GM12872 (cell line): ENCODE results near the gene NINL.

Source experiments
- TF ChIP-seq, protein P1 (sequence below): IDR thresholded peaks from 3 replicates; pipeline ENCODE4 v1.5.1; 2011; ENCODE audit warnings: low read depth, mild to moderate bottlenecking, low read length, moderate library complexity; ENCODE audit not compliant: insufficient read depth

Gene NINL

DNA sequence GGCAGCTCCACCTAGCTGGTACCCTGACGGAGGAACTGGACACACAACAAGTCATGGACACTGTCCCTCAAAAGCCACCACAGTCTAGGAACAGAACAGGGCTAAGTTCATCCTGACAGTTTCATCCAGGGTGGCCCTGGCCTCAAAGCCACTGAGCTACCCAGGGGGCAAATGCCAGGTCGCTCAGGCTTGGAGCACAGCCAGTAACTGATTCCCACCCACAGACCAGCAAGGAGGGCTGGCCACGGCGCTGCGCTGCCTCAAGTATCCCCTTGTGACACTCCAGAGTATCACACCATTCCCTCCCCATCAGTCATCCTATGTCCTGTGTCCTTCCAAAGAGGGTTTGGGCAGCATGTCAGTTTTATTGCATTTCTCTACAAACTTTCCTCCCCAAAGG is 105.7 kb downstream of the NINL start:
- TF ChIP-seq, protein P1, sequence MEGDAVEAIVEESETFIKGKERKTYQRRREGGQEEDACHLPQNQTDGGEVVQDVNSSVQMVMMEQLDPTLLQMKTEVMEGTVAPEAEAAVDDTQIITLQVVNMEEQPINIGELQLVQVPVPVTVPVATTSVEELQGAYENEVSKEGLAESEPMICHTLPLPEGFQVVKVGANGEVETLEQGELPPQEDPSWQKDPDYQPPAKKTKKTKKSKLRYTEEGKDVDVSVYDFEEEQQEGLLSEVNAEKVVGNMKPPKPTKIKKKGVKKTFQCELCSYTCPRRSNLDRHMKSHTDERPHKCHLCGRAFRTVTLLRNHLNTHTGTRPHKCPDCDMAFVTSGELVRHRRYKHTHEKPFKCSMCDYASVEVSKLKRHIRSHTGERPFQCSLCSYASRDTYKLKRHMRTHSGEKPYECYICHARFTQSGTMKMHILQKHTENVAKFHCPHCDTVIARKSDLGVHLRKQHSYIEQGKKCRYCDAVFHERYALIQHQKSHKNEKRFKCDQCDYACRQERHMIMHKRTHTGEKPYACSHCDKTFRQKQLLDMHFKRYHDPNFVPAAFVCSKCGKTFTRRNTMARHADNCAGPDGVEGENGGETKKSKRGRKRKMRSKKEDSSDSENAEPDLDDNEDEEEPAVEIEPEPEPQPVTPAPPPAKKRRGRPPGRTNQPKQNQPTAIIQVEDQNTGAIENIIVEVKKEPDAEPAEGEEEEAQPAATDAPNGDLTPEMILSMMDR: no peak

- TF ChIP-seq, protein P1: no peak
Observed at GRCh38 chr20:25478889-25479568, 106.3 kb downstream of the NINL start.

- TF ChIP-seq, protein P1: no peak
Observed at GRCh38 chr20:25477014-25477882, 108.1 kb downstream of the NINL start.

- TF ChIP-seq, protein P1: no peak
Observed at GRCh38 chr20:25476106-25477013, 109.0 kb downstream of the NINL start.

DNA sequence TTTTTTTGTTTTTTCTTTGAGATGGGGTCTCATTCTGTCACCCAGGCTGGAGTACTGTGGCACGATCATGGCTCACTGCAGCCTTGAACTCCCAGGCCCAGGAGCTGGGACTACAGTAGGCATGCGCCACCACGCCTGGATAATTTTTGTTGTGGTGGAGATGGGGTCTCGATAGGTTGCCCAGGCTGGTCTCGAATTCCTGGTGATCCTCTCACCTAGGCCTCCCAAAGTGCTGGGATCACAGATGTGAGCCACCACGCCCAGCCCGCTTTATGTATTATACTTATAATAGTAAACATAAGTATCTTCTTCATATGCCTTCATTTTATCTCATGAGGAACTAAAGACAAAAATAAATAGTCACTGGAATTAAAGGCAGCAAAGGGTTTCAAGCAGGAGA is 114.3 kb downstream of the NINL start:
- TF ChIP-seq, protein P1: no peak

- TF ChIP-seq, protein P1: peak; percentile 78
Observed at GRCh38 chr20:25470045-25470444, 115.3 kb downstream of the NINL start.

DNA sequence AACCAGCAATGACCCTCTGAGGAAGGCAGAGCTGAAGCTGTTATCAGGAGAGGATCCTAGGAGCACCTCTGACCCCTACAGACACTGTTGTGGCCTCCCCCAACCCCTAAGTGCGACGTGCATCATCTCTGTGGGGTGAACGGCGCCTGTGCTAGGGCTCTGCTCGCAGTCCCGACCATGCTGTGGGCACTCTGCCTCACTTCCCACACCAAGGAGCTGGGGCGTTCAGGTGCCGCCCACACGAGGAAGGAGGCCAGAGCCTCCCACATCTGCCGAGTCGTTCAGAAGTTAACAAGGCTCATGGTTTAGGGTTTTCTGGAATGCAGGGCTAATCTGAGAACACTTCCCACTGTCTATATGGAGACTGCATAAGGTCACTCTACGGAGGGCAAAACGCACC is 115.8 kb downstream of the NINL start:
- TF ChIP-seq, protein P1: no peak
